ENCODE data around the gene DNAJB1.

- TF ChIP-seq SP1 (IDR thresholded peaks at IDR 0.05) (no peak), ELF4 (IDR thresholded peaks at IDR 0.05) (no peak), ARNT (IDR thresholded peaks at IDR 0.05) (no peak), FOXA1 (IDR thresholded peaks at IDR 0.05) (no peak), ZNF384 (IDR thresholded peaks at IDR 0.05) (no peak), CTBP1 (IDR thresholded peaks at IDR 0.05; ENCODE audit: borderline replicate concordance) (no peak), SUZ12 (IDR thresholded peaks at IDR 0.05) (no peak), BHLHE40 (IDR thresholded peaks at IDR 0.05; ENCODE audit: borderline replicate concordance) (no peak), L3MBTL2 (conservative IDR thresholded peaks at IDR 0.05) (no peak)
These were observed 2.1 kb downstream of the DNAJB1 start for GRCh38 chr19:14516048-14516534.

Data from HEK293T (cell line).